ENCODE results near the gene GNAQ. TPM values are rescaled to one million over a fixed set of nuclear protein-coding genes. Genes with fewer than 3 reads are reported as not detected.

Gene GNAQ
- polyA plus RNA-seq, 5 donors = 45.4 to 67.1 (median 63.8) TPM

- no peak for DNase-seq
Observed at GRCh38 chr9:77946296-77946695, 85.3 kb downstream of the GNAQ start.

GRCh38 chr9:77945798-77946197 lies 85.8 kb downstream of the GNAQ start:
- no peak for DNase-seq

- DNase-seq = peak in 1 of 2 donors; percentile 29
Observed at GRCh38 chr9:77944556-77945243, 86.9 kb downstream of the GNAQ start.

DNA sequence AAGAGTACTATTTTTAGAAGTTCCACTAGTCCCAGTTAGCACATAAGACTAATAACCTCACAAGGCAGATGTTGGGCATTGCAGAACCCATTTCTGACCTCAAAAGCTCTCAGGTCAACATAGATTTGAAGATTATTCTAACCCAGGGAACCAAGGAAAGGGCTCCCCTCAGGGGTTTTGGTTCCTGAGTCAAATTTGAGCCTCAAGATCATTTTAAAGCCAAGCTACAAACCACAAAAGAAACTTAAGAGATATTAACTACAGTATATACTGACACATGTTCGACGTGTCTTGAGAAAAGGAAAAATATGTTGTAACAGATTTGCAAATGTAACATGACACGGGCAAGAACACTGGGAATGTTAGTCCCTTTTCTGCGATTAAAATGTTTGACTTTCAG lies 88.6 kb downstream of the GNAQ start:
- DNase-seq = no peak

DNA sequence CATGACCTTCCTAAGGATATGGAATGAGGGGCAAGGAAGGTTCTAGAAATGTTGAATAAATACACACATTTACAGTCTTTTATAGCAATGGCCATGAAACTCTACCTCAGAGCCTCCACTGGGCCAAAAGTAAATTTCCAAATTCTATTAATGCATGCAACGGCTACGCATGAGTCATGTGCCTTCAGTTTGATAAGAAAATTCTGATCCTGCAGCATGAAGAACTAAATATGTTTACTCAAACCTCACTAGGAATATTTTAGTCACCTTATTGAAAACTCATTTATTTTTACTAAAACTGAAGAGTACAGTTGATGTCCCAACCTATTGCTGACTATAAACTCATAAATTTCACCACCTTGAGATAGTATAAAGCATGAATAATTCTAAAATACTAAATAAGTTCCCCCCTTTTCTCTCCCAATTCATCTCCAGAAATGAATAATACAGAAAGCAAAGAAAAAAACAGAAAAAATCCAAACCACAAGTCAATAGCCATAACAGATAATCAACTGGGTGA lies 92.4 kb downstream of the GNAQ start:
- DNase-seq = no peak

- DNase-seq = no peak
Observed at GRCh38 chr9:77938163-77938562, 93.4 kb downstream of the GNAQ start.

DNA sequence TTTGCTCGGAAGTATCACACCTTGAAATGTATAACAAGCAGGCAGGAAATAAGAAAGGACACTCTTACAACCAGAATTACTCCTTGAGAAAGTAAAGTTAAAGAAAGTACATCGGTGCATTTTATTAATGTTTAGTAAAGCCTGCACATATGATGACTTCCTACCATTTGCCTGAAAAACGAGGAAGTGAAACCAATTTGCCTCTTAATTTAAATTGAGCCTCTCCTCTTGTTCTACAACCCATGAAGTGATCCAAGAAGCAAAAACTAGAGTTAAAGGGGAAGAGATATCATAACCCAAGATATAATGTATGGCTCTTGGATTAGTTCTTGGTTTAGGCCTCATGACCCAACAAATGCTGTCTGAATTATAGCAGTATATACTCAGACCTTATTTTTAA lies 95.6 kb downstream of the GNAQ start:
- no peak for DNase-seq

- DNase-seq = no peak
Observed at GRCh38 chr9:77935211-77935610, 96.4 kb downstream of the GNAQ start.

GRCh38 chr9:77933976-77934375 lies 97.6 kb downstream of the GNAQ start:
- no peak for DNase-seq

DNA sequence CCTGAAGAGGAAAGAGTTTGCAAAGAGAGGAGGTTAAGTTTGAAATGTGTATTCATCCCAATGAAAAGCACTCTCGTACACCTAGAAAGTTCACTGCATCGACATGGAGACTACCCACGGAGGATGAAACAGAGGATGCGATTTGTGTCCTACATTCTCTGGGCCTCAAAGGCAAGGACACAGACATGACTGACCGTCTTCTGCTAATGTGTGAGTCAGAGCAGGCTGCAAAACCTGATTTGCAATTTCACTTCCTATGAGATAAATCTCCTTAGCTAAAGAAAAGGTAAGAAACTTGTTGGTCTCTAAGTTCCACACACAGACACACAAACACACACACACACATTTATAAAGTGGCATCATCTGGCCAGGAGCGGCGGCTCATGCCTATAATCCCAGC lies 98.6 kb downstream of the GNAQ start:
- DNase-seq = no peak

DNA sequence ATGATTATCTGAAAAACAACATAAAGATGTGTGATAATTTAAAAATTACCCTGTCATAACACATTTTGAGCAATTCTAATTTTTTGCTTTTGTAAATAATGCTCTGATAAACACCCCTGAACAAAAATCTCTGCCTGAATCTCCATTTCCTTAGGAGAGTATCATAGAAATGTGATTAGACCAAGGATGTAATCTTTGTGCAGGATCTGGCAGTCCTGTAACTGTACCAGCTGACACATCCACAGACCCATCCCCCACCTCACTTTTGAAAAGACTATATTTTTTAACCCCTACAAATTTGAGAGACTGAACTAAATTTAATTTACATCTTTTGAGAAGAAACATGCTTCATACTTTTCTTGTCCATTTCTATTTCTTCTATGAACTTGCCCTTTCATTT lies 101.7 kb downstream of the GNAQ start:
- no peak for DNase-seq

DNA sequence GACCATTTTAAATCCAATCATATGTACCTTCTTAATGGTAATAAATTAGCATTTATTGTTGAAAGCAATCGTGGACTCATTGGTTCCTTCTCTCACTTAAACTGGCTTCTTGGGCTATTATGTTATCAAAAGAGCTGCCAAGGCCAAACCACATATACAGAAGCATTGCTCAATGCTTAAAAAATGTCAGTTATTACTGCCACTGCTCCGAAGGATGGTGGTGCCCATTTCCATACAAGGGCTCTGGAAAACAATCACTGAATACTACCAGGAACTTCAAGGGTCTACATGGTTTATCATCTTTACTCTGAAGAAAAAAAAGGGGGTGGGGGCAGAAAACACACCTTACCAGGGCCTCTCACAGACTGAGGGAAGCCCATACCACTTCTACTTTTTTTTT lies 104.3 kb downstream of the GNAQ start:
- no peak for DNase-seq

DNA sequence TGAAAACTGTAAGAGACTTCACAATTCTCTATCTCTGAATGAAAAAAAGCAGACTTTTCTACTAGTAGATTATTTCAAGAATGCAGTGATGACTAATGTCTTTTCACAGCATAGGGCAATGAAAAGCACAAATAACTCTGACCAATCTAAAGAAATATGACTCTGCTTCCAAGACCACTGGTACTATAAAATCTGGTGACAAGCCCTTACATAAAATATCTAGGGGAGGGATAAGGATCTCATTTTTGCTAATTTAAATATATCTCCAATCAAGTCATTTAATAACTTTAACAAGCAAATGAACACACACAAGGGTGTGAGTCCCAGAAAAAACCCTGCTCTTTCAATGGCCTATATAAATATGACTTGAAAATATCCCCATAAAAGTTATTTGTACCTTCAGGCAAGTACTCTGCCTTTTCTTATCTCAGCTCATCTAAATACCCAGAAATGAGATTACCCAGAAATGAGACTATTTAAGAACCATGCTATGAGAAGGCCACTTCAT lies 105.2 kb downstream of the GNAQ start:
- DNase-seq = no peak

DNA sequence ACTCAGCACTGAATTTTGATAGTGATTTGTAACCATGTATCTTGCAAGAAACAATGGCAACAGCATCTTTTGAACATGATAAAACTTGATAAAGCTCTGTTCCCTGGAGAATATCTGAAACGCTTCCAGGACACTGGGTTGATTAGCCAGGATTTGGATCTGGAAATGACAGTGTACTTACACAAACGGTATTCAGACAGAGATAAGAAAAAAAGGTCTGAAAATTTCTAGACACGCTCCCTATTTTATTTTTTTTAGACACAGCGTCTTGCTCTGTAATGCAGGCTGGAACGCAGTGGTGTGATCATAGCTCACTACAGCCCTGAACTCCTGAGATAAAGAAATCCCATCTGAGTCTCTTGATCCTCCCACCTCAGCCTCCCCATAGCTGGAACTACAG lies 109.0 kb downstream of the GNAQ start:
- DNase-seq = no peak

- DNase-seq = no peak
Observed at GRCh38 chr9:77917800-77918199, 113.8 kb downstream of the GNAQ start.

GRCh38 chr9:77916820-77917219 lies 114.8 kb downstream of the GNAQ start:
- DNase-seq = no peak

GRCh38 chr9:77916410-77916819 lies 115.2 kb downstream of the GNAQ start:
- DNase-seq = no peak

DNA sequence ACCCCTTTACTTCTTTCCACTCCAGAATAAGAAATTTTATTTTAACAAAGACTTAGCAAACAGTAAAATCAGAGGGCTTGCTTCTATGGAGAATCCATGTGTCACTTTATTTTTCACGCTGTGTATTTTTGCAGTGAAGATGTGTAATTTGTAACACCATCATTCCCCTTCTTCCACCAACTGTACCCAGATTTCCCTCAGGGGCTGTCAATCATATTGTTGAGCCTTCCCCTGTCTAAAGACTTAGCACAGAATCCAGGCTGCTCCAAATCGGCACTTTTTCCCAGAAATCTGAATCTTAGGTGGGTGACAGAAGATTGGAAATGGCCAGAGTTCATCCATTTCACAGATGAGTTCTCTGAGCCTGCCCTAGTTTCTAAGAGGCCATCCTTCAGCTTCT lies 115.9 kb downstream of the GNAQ start:
- no peak for DNase-seq

DNA sequence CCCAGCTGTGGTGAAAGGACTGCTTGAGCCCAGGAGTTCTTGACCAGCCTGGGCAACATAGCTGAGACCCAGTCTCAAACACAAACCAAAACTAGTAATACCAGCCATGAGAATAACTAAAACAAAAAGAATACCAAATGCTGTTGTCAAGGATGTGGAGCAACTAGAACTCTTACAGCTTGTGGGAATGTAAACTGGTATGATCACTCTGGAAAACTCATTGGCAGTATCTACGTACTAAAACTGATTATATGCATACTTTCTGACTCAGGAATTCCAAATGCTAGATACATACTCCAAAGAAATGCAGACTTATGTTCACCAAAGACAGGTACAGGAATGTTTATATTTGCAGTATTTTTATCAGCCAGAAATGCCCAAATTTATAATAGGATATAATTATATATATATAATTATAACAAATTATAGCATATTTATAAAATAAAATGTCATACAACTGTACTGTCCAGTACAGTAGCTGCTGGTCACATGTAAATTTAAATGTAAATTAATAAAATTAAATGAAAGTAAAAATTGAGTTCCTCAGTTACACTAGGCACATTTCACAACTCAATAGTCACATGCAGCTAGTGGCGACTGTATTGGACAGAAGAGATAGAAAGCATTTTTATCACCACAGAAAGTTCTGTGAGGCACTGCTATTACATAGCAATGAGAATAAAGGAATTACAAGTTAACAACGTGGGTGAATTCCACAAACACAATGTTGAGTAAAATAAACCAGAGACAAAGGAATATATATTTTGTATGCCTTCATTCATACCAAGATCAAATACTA lies 118.5 kb downstream of the GNAQ start:
- no peak for DNase-seq

GRCh38 chr9:77911928-77912327 lies 119.7 kb downstream of the GNAQ start:
- DNase-seq = no peak

DNA sequence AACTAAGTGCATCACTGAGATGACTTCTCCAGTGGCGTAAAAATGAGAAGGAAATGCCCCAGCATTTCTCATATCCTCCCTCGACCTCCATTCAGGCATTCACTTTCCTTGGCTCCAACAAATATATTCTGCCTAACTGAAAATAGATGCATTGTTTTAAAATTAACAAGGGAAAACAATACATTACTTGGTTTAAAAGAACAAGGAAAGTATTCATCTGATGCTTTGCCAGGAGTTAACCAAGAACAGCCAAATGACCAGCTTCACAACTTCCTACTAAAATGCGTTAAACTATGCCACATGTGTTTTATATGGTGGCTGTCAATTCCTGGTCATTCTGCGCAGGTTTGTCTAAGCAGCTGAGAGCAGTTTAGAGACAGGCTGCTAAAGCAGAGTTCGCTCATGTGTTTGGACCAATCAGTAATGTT lies 121.4 kb downstream of the GNAQ start:
- no peak for DNase-seq

DNA sequence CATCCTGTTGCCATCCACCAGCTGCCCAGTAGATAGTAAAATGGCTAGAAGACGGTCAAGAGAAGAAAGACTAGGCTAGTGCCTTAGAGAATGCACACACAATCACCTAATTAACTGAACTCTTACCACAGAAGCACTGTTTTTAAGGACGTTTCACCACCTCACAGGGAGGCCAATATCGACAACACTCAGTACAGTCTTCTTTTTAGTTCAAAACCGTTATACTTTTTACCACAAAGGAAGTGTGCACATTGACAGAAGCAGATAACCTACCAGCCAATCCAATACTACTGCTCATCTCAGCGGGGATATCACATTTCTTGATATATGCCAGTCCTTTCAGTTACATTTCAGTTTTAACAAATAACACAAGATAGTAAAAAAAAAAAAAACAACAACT lies 122.3 kb downstream of the GNAQ start:
- DNase-seq = no peak

DNA sequence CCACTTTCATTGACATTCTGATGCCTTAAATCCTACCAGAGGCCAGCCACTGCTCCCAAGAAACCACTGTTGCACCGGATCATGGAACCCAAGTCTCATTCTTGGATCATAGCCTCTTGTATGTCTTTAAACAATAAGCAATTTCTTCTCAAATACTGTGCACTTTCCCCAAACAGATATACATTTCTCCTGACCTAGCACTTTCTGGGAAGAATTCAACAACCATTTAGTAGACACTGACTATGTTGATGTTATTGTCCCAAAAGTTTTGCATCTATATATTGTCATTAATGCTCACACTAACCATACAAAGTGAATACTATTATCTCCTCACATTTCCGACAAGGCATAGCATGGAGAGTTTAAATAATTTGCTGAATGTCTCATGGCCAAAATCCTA lies 123.3 kb downstream of the GNAQ start:
- no peak for DNase-seq

All from right lung (tissue), 5 donors.